Measurements from ENCODE around the gene CALCOCO2.
"Not testable (repeated sequence)": the region's sequence is repeated elsewhere in the genome, so short reads cannot be mapped to it uniquely, and the experiment has no call there.

The CALCOCO2 gene

GRCh38 chr17:48825446-48826381 lies 5.1 kb upstream of the CALCOCO2 start:
- H3K4me3 ChIP-seq (replicated peaks; ENCODE audit: low read depth, low read length): no peak overlapping the region
- TF ChIP-seq, protein P1, sequence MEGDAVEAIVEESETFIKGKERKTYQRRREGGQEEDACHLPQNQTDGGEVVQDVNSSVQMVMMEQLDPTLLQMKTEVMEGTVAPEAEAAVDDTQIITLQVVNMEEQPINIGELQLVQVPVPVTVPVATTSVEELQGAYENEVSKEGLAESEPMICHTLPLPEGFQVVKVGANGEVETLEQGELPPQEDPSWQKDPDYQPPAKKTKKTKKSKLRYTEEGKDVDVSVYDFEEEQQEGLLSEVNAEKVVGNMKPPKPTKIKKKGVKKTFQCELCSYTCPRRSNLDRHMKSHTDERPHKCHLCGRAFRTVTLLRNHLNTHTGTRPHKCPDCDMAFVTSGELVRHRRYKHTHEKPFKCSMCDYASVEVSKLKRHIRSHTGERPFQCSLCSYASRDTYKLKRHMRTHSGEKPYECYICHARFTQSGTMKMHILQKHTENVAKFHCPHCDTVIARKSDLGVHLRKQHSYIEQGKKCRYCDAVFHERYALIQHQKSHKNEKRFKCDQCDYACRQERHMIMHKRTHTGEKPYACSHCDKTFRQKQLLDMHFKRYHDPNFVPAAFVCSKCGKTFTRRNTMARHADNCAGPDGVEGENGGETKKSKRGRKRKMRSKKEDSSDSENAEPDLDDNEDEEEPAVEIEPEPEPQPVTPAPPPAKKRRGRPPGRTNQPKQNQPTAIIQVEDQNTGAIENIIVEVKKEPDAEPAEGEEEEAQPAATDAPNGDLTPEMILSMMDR (IDR thresholded peaks at IDR 0.05; ENCODE audit: low read length, missing control alignments): no peak
- DNase-seq (ENCODE audit: low read depth): no peak

- peak overlapping the region; percentile 96 for H3K4me3 ChIP-seq (replicated peaks; ENCODE audit: low read depth, low read length)
- DNase-seq (ENCODE audit: low read depth): no peak
- TF ChIP-seq, protein P1 (IDR thresholded peaks at IDR 0.05; ENCODE audit: low read length, missing control alignments): no peak
Measured at GRCh38 chr17:48831549-48831883, 681 bp downstream of the CALCOCO2 start.

- DNase-seq (ENCODE audit: low read depth): no peak
- TF ChIP-seq, protein P1 (IDR thresholded peaks at IDR 0.05; ENCODE audit: low read length, missing control alignments): no peak
- no peak overlapping the region for H3K4me3 ChIP-seq (replicated peaks; ENCODE audit: low read depth, low read length)
Measured at GRCh38 chr17:48834973-48835372, 4.1 kb downstream of the CALCOCO2 start.

- TF ChIP-seq, protein P1 (IDR thresholded peaks at IDR 0.05; ENCODE audit: low read length, missing control alignments): no peak
- H3K4me3 ChIP-seq (replicated peaks; ENCODE audit: low read depth, low read length): no peak overlapping the region
- DNase-seq (ENCODE audit: low read depth): no peak
Measured at GRCh38 chr17:48835971-48836370, 5.1 kb downstream of the CALCOCO2 start.

GRCh38 chr17:48837458-48837857 lies 6.6 kb downstream of the CALCOCO2 start:
- DNase-seq (ENCODE audit: low read depth); H3K4me3 ChIP-seq (replicated peaks; ENCODE audit: low read depth, low read length): not testable (repeated sequence)

DNA sequence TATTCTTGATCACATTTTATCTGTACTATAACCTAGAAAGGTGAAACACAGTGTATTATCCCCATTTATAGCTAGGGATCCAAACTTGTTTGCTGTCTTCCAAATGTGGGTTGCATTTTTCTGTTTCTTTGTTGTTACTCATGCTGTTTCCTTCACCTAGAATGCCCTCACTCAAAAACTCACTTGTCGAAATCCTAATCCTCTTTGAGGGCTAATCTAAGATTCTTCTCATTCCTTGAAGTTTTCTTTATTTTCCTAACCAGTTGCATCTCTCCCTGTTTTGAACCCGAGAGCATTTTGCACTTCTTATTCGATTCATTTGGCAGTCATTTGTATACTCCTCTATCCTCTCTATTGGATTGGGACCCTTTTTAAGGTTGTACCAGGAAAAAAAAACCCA lies 9.6 kb downstream of the CALCOCO2 start:
- peak overlapping the region; percentile 49 for H3K4me3 ChIP-seq (replicated peaks; ENCODE audit: low read depth, low read length)
- DNase-seq (ENCODE audit: low read depth): peak; percentile 29
- TF ChIP-seq, protein P1 (IDR thresholded peaks at IDR 0.05; ENCODE audit: low read length, missing control alignments): no peak

DNA sequence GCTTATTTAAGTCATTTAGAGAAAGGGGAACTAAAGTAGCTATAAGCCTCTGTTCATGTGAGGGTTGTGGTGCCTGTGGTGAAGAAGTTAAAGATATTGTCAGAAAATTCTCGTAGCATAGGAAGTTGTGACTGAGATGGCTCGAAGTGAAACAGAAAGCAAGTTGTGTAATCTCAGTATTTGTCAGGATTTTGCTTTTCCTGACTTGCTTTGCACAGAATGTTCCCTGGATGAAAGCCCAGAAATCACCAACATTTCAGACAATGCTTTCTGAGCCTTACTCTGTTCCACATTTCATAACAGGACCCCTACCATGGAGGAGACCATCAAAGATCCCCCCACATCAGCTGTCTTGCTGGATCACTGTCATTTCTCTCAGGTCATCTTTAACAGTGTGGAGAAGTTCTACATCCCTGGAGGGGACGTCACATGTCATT lies 10.6 kb downstream of the CALCOCO2 start:
- TF ChIP-seq, protein P1 (IDR thresholded peaks at IDR 0.05; ENCODE audit: low read length, missing control alignments): no peak
- peak; percentile 87 for DNase-seq (ENCODE audit: low read depth)
- H3K4me3 ChIP-seq (replicated peaks; ENCODE audit: low read depth, low read length): peak overlapping the region; percentile 49

All from fibroblast of pulmonary artery (primary cell).